Measurements from ENCODE around the gene PRLH.

The PRLH gene

GRCh38 chr2:237567276-237568029 is 1.1 kb downstream of the PRLH start:
- DNase-seq = no peak

GRCh38 chr2:237568121-237568660 is 1.8 kb downstream of the PRLH start:
- DNase-seq = no peak

- DNase-seq = no peak
Observed at GRCh38 chr2:237569041-237569440, 2.7 kb downstream of the PRLH start.

- DNase-seq = no peak
Observed at GRCh38 chr2:237569896-237570295, 3.5 kb downstream of the PRLH start.

GRCh38 chr2:237570776-237571335 is 4.5 kb downstream of the PRLH start:
- no peak for DNase-seq

- no peak for DNase-seq
Observed at GRCh38 chr2:237571551-237571950, 5.2 kb downstream of the PRLH start.

- peak; percentile 76 to 86 for DNase-seq
Observed at GRCh38 chr2:237572021-237572741, 5.8 kb downstream of the PRLH start.

GRCh38 chr2:237572742-237573101 is 6.3 kb downstream of the PRLH start:
- DNase-seq = no peak

- DNase-seq = no peak
Observed at GRCh38 chr2:237573721-237574415, 7.5 kb downstream of the PRLH start.

- DNase-seq = no peak
Observed at GRCh38 chr2:237574467-237574866, 8.1 kb downstream of the PRLH start.

- no peak for DNase-seq
Observed at GRCh38 chr2:237574894-237575868, 8.8 kb downstream of the PRLH start.

- DNase-seq = no peak
Observed at GRCh38 chr2:237575869-237576862, 9.8 kb downstream of the PRLH start.

- DNase-seq = no peak
Observed at GRCh38 chr2:237576974-237577373, 10.6 kb downstream of the PRLH start.

- DNase-seq = no peak
Observed at GRCh38 chr2:237577458-237577857, 11.1 kb downstream of the PRLH start.

- no peak for DNase-seq
Observed at GRCh38 chr2:237577956-237578870, 11.8 kb downstream of the PRLH start.

- no peak for DNase-seq
Observed at GRCh38 chr2:237581326-237581725, 15.0 kb downstream of the PRLH start.

GRCh38 chr2:237581751-237582746 is 15.7 kb downstream of the PRLH start:
- DNase-seq = peak; percentile 54 to 68
